ENCODE measurements around the gene TRIM7. TPM values are rescaled to one million over a fixed set of nuclear protein-coding genes. Genes with fewer than 3 reads are reported as not detected.
A peak's percentile ranks its signal among the peaks of the same experiment; 100 is the strongest.

The TRIM7 gene
- total and polyA plus RNA-seq, 7 donors = 10.4 to 42.6 (median 28.8) TPM

- TF ChIP-seq, protein P1, sequence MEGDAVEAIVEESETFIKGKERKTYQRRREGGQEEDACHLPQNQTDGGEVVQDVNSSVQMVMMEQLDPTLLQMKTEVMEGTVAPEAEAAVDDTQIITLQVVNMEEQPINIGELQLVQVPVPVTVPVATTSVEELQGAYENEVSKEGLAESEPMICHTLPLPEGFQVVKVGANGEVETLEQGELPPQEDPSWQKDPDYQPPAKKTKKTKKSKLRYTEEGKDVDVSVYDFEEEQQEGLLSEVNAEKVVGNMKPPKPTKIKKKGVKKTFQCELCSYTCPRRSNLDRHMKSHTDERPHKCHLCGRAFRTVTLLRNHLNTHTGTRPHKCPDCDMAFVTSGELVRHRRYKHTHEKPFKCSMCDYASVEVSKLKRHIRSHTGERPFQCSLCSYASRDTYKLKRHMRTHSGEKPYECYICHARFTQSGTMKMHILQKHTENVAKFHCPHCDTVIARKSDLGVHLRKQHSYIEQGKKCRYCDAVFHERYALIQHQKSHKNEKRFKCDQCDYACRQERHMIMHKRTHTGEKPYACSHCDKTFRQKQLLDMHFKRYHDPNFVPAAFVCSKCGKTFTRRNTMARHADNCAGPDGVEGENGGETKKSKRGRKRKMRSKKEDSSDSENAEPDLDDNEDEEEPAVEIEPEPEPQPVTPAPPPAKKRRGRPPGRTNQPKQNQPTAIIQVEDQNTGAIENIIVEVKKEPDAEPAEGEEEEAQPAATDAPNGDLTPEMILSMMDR (IDR thresholded peaks at IDR 0.05) = no peak
- 63 to 71% (median 69%) methylated on average over 8 of the region's 8 CpGs for WGBS, 3 donors
- H3K27me3 ChIP-seq (ENCODE audit: insufficient read depth in 3 of 3, low read length in 2 of 3) = no peaks in the 10 kb centered on the region
- DNase-seq (no peak), ATAC-seq (no peak)
- intact Hi-C loops (cut with DNase I) = no loop called here
- no peak overlapping the region for H3K27ac ChIP-seq
- H3K9me3 ChIP-seq = no peaks in the 10 kb centered on the region
- H3K4me1 ChIP-seq = peaks cover 7% of the 10 kb centered on the region
- no peak overlapping the region for H3K4me3 ChIP-seq
- H3K36me3 ChIP-seq (ENCODE audit: insufficient read depth in 1 of 2, low read depth in 1 of 2) = peaks cover 0 to 51% of the 10 kb centered on the region in 2 donors
Observed at GRCh38 chr5:181197326-181197951, 7.6 kb downstream of the TRIM7 start.

- DNase-seq (no peak), ATAC-seq (no peak)
- H3K27ac ChIP-seq = peak overlapping the region; percentile 69
- no peak overlapping the region for H3K4me3 ChIP-seq
- WGBS, 3 donors = 75 to 82% (median 77%) methylated on average over 45 of the region's 45 CpGs
- TF ChIP-seq, protein P1 (IDR thresholded peaks at IDR 0.05) = no peak
- H3K36me3 ChIP-seq (ENCODE audit: insufficient read depth in 1 of 2, low read depth in 1 of 2) = peaks cover 0 to 40% of the 10 kb centered on the region in 2 donors
- intact Hi-C loops (cut with DNase I) = no loop called here
- no peaks in the 10 kb centered on the region for H3K9me3 ChIP-seq
- no peaks in the 10 kb centered on the region for H3K27me3 ChIP-seq (ENCODE audit: insufficient read depth in 3 of 3, low read length in 2 of 3)
- H3K4me1 ChIP-seq = peaks cover 9% of the 10 kb centered on the region
Observed at GRCh38 chr5:181195249-181195761, 9.7 kb downstream of the TRIM7 start.

DNA sequence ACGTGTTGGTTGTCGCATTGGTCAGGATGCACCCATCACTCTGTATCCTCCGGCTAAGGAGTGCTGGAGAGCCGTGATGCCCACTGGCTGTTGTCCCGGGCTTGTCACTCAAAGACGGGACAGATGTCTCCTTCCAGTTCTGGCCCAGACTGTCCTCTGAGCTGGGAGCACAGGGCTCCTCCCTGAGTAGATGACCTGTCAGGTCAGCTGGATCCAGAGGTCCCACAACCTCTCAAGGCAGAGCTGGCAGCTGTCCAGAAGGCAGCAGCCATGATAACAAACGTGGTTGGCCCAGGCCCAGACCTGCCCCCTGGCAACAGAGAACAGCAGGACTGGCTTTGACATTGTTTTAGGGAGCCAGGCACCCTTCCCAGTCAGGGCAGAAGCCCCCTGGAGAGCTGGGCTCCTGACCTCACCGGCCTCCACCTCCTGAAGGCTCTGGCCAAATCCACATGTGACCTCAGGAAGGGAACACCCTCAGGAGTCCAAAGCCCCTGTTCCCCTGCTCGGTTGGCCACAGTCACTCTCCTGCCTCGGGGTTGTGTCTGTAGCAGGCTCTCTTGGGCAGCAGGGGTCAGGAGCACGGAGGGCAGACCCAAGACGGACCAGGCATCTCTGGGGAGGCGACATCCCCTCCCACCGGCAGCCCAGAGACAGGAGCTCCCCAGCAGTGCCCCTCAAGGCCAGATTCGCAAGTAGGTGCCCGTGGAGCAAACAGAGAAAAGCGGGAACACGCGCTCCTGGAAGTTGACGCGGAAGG, 10.3 kb downstream of the TRIM7 start:
- TF ChIP-seq, protein P1 (IDR thresholded peaks at IDR 0.05) = no peak
- H3K4me1 ChIP-seq = peaks cover 6% of the 10 kb centered on the region
- peak overlapping the region; percentile 69 for H3K27ac ChIP-seq
- 47 to 59% (median 52%) methylated on average over 21 of the region's 21 CpGs for WGBS, 3 donors
- H3K27me3 ChIP-seq (ENCODE audit: insufficient read depth in 3 of 3, low read length in 2 of 3) = no peaks in the 10 kb centered on the region
- no peaks in the 10 kb centered on the region for H3K9me3 ChIP-seq
- peak; percentile 48 to 85 for DNase-seq
- ATAC-seq = peak; percentile 18 to 46 (median 40)
- intact Hi-C loops (cut with DNase I) = no loop called here
- peaks cover 0 to 37% of the 10 kb centered on the region in 2 donors for H3K36me3 ChIP-seq (ENCODE audit: insufficient read depth in 1 of 2, low read depth in 1 of 2)
- no peak overlapping the region for H3K4me3 ChIP-seq

GRCh38 chr5:181193656-181194055, 11.3 kb downstream of the TRIM7 start:
- 58 to 78% (median 66%) methylated on average over 2 of the region's 2 CpGs for WGBS, 3 donors
- TF ChIP-seq, protein P1 (IDR thresholded peaks at IDR 0.05) = no peak
- ATAC-seq (no peak), DNase-seq (no peak)
- Histone ChIP-seq H3K9me3 (no peaks in the 10 kb centered on the region), H3K36me3 (ENCODE audit: insufficient read depth in 1 of 2, low read depth in 1 of 2) (peaks cover 0 to 27% of the 10 kb centered on the region in 2 donors), H3K27ac (peak overlapping the region; percentile 41), H3K4me3 (no peak overlapping the region), H3K27me3 (ENCODE audit: insufficient read depth in 3 of 3, low read length in 2 of 3) (no peaks in the 10 kb centered on the region), H3K4me1 (peaks cover 5% of the 10 kb centered on the region)
- intact Hi-C loops (cut with DNase I) = loop anchor here in 1 of 2 donors (1.0 kb wide), 1 partner anchor 29 kb away; no protein-coding TSS in a partner anchor
